ENCODE data around the gene SOST. TPM values are rescaled to one million over a fixed set of nuclear protein-coding genes. Genes with fewer than 3 reads are reported as not detected.
A peak's percentile ranks its signal among the peaks of the same experiment; 100 is the strongest.

Gene SOST
- total RNA-seq, 1 donor from 2014 or later, result not detected

DNA sequence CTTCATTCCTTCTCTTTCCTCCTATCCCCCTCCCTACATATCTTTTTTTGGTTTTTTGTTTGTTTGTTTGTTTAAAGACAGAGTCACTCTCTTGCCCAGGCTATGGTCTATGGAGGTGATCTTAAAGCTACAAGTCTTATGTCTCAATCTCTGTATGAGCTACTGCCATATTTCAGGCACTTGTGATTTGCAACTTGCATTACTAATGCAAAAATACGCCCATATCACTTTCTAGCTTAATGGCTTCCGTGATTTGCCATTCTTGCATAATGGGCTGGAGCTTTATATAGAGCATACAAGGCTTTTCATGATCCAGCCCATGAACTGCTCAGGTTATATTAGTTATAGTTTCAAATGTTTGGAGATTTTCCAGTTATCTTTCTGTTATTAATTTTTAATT is 29.1 kb upstream of the SOST start:
- Histone ChIP-seq H3K4me1 (ENCODE audit: insufficient read depth, low read length) (peaks cover 23% of the 10 kb centered on the region), H3K27ac (ENCODE audit: low read depth, low read length) (no peak overlapping the region), H2AFZ (ENCODE audit: low read depth, low read length) (no peak overlapping the region), H3K9me3 (ENCODE audit: insufficient read depth, low read depth, low read length) (no peaks in the 10 kb centered on the region), H3K4me3 (ENCODE audit: insufficient read depth, low read depth, low read length) (no peak overlapping the region), H3K9ac (ENCODE audit: low read length) (no peak overlapping the region), H3K36me3 (ENCODE audit: insufficient read depth, low read length) (no peaks in the 10 kb centered on the region), H3K79me2 (ENCODE audit: insufficient read depth, low read length) (no peaks in the 10 kb centered on the region), H4K20me1 (ENCODE audit: insufficient read depth, low read length) (no peaks in the 10 kb centered on the region), H3K27me3 (ENCODE audit: insufficient read depth, low read length) (peaks cover 3% of the 10 kb centered on the region), H3K4me2 (ENCODE audit: low read length) (no peak overlapping the region)
- Mint-ChIP-seq H3K9me3 (ENCODE audit: unreplicated experiment) (peaks cover 9% of the 10 kb centered on the region), H3K27me3 (ENCODE audit: low read depth, unreplicated experiment) (no peaks in the 10 kb centered on the region), H3K4me3 (ENCODE audit: unreplicated experiment) (no peak overlapping the region), H3K27ac (ENCODE audit: unreplicated experiment) (no peak overlapping the region), H3K4me1 (ENCODE audit: low read depth, unreplicated experiment) (peaks cover 21% of the 10 kb centered on the region), H3K36me3 (ENCODE audit: low read depth, unreplicated experiment) (no peaks in the 10 kb centered on the region)
- TF ChIP-seq, protein P1, sequence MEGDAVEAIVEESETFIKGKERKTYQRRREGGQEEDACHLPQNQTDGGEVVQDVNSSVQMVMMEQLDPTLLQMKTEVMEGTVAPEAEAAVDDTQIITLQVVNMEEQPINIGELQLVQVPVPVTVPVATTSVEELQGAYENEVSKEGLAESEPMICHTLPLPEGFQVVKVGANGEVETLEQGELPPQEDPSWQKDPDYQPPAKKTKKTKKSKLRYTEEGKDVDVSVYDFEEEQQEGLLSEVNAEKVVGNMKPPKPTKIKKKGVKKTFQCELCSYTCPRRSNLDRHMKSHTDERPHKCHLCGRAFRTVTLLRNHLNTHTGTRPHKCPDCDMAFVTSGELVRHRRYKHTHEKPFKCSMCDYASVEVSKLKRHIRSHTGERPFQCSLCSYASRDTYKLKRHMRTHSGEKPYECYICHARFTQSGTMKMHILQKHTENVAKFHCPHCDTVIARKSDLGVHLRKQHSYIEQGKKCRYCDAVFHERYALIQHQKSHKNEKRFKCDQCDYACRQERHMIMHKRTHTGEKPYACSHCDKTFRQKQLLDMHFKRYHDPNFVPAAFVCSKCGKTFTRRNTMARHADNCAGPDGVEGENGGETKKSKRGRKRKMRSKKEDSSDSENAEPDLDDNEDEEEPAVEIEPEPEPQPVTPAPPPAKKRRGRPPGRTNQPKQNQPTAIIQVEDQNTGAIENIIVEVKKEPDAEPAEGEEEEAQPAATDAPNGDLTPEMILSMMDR (IDR thresholded peaks at IDR 0.05; ENCODE audit: insufficient read depth, low read depth, low read length), result no peak
- no peak for TF ChIP-seq EZH2 (IDR thresholded peaks at IDR 0.05; ENCODE audit: insufficient read depth, low read length)
- no peak for FAIRE-seq
- DNase-seq (ENCODE audit: low read depth), result no peak

DNA sequence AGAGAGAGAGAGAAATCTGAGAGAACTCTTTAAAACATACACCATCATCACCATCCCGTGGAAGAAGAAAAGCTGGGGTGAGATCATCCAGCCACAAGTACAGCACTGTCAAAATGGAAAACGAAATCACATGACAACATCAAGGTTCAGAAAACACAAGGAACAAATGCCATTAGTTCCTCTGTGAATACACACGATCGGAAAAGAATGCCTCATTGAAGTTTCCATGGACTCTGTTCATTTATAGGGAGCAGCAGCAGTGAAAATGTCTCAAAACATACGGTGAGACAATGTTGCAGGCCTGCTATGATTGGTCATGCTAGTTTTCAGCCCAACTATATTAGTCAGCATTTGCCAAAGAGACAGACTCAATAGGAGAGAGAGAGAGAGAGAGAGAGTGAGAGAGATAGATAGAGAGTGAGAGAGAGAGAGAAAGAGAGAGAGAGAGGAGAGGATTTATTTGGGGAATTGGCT is 26.1 kb upstream of the SOST start:
- peak overlapping the region; percentile 34 for H3K27ac ChIP-seq (ENCODE audit: low read depth, low read length)
- no peaks in the 10 kb centered on the region for H3K9me3 Mint-ChIP-seq (ENCODE audit: unreplicated experiment)
- no peaks in the 10 kb centered on the region for H3K79me2 ChIP-seq (ENCODE audit: insufficient read depth, low read length)
- peak overlapping the region; percentile 69 for H3K4me2 ChIP-seq (ENCODE audit: low read length)
- H3K4me3 ChIP-seq (ENCODE audit: insufficient read depth, low read depth, low read length), result no peak overlapping the region
- no peaks in the 10 kb centered on the region for H3K36me3 ChIP-seq (ENCODE audit: insufficient read depth, low read length)
- peak overlapping the region; percentile 44 for H2AFZ ChIP-seq (ENCODE audit: low read depth, low read length)
- peak overlapping the region; percentile 32 for H3K9ac ChIP-seq (ENCODE audit: low read length)
- H3K27me3 Mint-ChIP-seq (ENCODE audit: low read depth, unreplicated experiment), result peaks cover 2% of the 10 kb centered on the region
- H3K36me3 Mint-ChIP-seq (ENCODE audit: low read depth, unreplicated experiment), result peaks cover 2% of the 10 kb centered on the region
- no peaks in the 10 kb centered on the region for H4K20me1 ChIP-seq (ENCODE audit: insufficient read depth, low read length)
- H3K27me3 ChIP-seq (ENCODE audit: insufficient read depth, low read length), result no peaks in the 10 kb centered on the region
- peaks cover 21% of the 10 kb centered on the region for H3K4me1 Mint-ChIP-seq (ENCODE audit: low read depth, unreplicated experiment)
- H3K27ac Mint-ChIP-seq (ENCODE audit: unreplicated experiment), result peak overlapping the region; percentile 50
- FAIRE-seq, result no peak
- no peaks in the 10 kb centered on the region for H3K9me3 ChIP-seq (ENCODE audit: insufficient read depth, low read depth, low read length)
- H3K4me1 ChIP-seq (ENCODE audit: insufficient read depth, low read length), result peaks cover 23% of the 10 kb centered on the region
- DNase-seq (ENCODE audit: low read depth), result peak; percentile 84
- H3K4me3 Mint-ChIP-seq (ENCODE audit: unreplicated experiment), result no peak overlapping the region
- TF ChIP-seq, protein P1 (IDR thresholded peaks at IDR 0.05; ENCODE audit: insufficient read depth, low read depth, low read length), result no peak
- TF ChIP-seq EZH2 (IDR thresholded peaks at IDR 0.05; ENCODE audit: insufficient read depth, low read length), result no peak

DNA sequence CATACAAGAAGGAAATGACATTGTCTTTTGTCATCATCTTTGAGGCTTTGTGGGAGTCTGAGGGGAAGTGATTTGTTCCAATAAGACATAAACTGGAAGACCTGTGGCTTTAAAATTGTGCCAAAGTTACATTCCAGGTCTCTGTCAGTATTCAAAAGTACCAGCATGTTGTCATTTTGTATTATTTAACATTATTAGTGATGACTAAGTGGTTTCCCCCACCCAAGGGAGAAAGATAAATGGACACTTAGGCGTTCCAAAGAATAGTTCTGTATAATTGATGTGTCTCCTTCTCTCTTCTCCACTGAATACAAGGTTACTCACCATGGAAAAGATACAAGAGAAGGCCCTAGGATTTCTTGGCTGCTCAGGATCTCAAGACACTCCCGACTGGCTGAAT is 25.5 kb upstream of the SOST start:
- Mint-ChIP-seq H3K9me3 (ENCODE audit: unreplicated experiment) (no peaks in the 10 kb centered on the region), H3K27ac (ENCODE audit: unreplicated experiment) (peak overlapping the region; percentile 81), H3K36me3 (ENCODE audit: low read depth, unreplicated experiment) (peaks cover 2% of the 10 kb centered on the region), H3K27me3 (ENCODE audit: low read depth, unreplicated experiment) (peaks cover 2% of the 10 kb centered on the region), H3K4me1 (ENCODE audit: low read depth, unreplicated experiment) (peaks cover 21% of the 10 kb centered on the region), H3K4me3 (ENCODE audit: unreplicated experiment) (no peak overlapping the region)
- Histone ChIP-seq H4K20me1 (ENCODE audit: insufficient read depth, low read length) (no peaks in the 10 kb centered on the region), H2AFZ (ENCODE audit: low read depth, low read length) (no peak overlapping the region), H3K4me1 (ENCODE audit: insufficient read depth, low read length) (peaks cover 26% of the 10 kb centered on the region), H3K27ac (ENCODE audit: low read depth, low read length) (peak overlapping the region; percentile 34), H3K27me3 (ENCODE audit: insufficient read depth, low read length) (no peaks in the 10 kb centered on the region), H3K4me3 (ENCODE audit: insufficient read depth, low read depth, low read length) (no peak overlapping the region), H3K36me3 (ENCODE audit: insufficient read depth, low read length) (no peaks in the 10 kb centered on the region), H3K79me2 (ENCODE audit: insufficient read depth, low read length) (no peaks in the 10 kb centered on the region), H3K4me2 (ENCODE audit: low read length) (peak overlapping the region; percentile 69), H3K9me3 (ENCODE audit: insufficient read depth, low read depth, low read length) (no peaks in the 10 kb centered on the region), H3K9ac (ENCODE audit: low read length) (peak overlapping the region; percentile 32)
- DNase-seq (ENCODE audit: low read depth) (peak; percentile 84), FAIRE-seq (peak; percentile 73)
- TF ChIP-seq EZH2 (IDR thresholded peaks at IDR 0.05; ENCODE audit: insufficient read depth, low read length), result no peak
- TF ChIP-seq, protein P1 (IDR thresholded peaks at IDR 0.05; ENCODE audit: insufficient read depth, low read depth, low read length), result no peak
